D721Med (cell line): ENCODE data around the gene CDX2.

Source experiments
- DNase-seq: peaks from one replicate; pipeline ENCODE4 v3.0.0; 2011; ENCODE audit warnings: low spot score; ENCODE audit not compliant: insufficient read length
- FAIRE-seq: peaks from 2 replicates; lab custom pipeline; 2011; peaks lifted over from hg19 to GRCh38; lab: Jason Lieb, UNC
- CTCF ChIP-seq: IDR thresholded peaks from 2 replicates; pipeline ENCODE4 v1.5.1; 2012; ENCODE audit warnings: mild to moderate bottlenecking, control low read depth; ENCODE audit not compliant: insufficient read depth; ENCODE audit errors: missing control alignments

Gene CDX2

DNA sequence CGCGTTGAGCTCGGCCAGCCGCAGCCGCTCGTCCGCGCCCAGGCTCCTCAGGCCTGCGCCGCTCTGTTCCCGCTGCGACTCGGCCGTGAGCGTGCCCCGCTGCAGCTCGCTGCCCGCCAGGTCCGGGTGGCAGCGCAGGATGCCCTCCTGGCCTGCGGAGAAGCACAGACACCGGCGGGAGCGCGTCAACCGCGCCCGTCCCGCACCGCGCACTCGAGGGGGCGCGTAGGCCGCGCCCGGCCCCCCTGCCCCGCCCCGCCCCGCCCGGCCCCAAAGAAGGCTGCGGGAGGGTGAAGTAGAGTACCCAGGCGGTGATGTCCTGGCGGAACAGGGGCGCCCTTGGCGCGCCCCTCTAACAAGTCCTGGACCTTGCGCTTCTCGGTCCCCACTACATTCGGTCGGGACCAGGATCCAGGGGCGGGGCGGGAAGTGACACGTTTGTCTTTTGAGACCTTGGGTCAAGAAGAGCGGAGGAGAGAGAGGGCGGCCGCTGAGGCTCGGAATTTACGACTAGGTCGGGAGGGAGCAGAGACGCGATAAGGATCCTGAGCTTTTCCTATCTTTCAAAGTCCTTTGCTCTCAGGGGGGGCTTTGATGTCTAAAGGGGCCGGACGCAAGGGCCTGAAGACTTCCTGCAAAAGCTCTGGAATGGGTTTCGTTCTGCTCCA lies 9.3 kb upstream of the CDX2 start:
- no peak for DNase-seq
- no peak for FAIRE-seq
- no peak for TF ChIP-seq CTCF

DNA sequence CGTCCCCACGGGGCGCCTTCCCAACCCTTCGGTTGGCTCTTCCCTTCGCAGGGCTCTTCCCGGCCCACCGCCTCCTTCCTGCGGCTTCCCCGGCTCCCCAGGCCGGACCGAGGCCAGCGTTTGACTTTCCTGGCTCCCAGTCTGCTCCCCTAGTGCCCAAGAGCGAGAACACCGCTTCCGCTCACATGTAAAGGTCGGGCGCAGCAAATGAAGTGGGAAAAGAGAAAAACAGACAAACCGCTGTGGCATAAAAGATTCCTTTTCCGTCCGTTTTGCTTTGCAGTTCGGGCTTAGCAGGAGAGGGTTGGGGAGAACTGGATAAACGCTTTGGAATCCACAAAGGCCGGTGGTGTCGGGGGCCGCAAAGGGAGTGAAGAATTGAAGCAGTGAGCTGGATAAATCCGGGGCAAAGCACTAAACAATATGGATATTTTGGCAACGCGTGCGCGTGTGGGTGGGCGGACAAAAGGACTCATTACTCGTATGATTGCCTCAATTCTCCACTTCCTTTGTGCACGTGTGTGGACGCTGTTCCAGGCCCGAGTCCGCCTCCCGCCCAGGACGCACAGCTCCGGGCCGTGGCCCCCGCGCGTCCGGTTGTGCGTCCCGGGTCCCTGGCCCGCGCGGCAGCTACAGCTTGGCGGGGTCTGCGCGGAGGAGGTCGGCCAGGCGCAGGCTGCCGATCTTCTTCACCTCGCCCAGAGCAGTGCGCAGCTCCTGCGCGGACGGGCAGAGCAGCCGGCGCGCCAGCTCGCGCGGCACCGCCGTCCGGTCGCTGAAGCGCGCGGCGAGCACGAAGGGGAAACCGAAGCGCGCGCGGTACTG lies 8.6 kb upstream of the CDX2 start:
- FAIRE-seq (no peak), DNase-seq (no peak)
- TF ChIP-seq CTCF = no peak

DNA sequence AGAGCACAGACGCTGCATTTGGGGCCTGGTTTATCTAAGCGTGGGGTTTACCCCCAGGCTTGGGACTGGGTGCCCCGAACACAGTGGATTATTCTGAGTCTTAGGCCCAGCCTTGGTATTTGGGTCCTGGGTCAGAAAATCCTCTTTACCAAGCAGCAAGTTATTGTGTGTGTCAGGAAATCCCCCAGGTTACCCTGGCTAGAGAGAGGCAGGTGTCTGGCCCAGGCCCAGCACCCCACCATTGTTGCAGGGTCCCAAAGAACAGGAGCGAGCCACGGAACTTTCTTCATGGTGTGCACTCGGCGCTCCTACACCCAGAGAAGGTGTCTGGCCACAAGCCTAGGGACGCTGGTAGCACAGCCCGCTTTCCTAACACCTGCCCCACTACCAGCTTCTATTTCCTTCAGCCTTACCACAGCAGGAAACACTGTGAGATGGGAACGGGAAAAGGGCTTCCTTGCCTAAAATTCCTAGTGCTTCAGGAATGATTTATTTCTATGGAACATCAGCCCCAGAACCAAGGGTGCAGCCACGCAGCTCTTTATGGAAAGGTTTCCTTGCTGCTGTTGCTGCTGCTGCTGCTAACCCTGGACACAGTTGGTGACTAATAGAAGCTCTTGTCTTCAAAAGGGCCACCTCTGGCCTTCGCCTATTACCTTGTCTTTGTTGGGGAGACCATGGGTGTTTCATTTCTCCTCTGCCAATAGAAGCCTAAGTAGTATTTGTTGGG lies 7.4 kb upstream of the CDX2 start:
- DNase-seq (no peak), FAIRE-seq (no peak)
- TF ChIP-seq CTCF = no peak

DNA sequence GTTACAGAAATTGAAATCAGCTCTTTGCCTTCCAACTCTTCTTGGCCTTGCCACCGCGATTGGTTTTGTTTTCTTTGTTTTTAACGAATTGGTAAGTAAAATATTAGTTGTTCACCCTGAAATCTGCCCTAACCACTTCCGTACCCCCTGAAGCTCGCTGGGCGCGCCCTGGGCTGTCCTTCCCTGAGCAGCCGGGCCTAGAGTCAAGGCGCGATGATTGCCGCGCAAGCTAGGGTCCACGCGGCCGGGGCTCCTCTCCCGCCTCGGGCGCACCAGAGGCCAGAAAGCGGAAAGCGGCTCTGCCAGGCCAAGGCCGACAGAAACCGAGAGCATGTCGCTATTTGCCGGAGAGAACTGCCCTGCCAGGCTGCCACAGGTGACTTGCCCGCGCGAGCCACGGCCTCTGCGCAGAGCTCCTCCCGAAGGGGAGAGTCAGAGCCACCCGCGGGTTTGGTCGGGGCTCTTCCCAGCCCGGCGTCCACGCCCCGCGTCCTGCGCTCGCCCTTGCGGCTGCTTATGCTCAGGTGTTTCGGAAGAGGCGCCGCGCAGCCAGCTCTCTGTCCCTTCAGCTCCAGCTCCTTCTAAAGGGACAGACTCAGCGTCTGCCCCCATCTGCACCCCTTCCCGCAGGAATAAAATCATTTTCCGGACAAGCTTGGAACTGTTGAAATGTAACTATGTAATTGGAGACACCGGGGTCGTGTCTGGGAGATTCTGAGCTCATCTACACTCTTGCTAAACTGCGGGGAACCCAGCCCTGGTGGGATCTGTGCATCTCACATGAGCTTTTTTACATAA lies 6.6 kb upstream of the CDX2 start:
- TF ChIP-seq CTCF = no peak
- DNase-seq (no peak), FAIRE-seq (no peak)

DNA sequence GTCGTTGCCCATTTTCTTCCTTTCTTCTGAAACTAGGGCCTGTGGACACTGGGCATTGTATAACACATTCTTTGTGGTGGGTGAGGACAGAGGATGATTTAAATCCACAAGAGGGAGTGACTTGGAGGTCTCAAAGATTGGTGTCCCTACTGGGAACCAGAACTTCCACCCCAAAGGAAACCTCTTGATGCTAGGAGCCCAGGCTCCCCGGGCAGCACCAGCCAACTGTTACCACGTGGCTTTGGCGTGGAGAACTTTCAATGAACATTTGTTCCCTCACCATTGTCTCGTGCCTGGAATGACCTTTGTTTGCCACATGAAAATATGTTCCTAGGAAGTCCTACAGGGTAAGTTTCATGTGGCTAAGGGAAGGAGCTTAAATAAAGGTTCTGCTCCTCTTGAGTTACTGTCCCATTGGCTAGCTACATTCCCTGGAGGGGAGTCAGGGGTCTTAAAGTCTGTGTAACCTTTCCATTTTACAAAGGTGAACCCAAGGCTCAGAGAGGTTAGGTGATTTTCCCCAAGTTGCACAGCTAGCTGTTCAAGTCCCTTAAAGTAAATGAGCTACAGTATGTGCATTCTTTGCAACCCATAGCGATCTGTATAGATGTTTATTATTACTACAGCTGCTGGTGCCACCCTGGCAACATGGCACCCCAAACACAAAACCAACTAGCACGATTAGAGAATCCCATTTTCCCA lies 5.0 kb upstream of the CDX2 start:
- TF ChIP-seq CTCF = no peak
- no peak for FAIRE-seq
- DNase-seq = no peak

- TF ChIP-seq CTCF = no peak
- FAIRE-seq = no peak
- no peak for DNase-seq
Measured at GRCh38 chr13:27973291-27973690, 4.2 kb upstream of the CDX2 start.
